ENCODE results near the gene SRF. TPM values are rescaled to one million over a fixed set of nuclear protein-coding genes. Genes with fewer than 3 reads are reported as not detected.
"Not testable (repeated sequence)": the region's sequence is repeated elsewhere in the genome, so short reads cannot be mapped to it uniquely, and the experiment has no call there.

Gene SRF
- total RNA-seq, 2 experiments from 2014 or later, result 34.4 to 36.0 TPM

GRCh38 chr6:43139973-43140372 lies 31.1 kb upstream of the SRF start:
- ATAC-seq (ENCODE audit: low read depth); DNase-seq; H3K9me3 Mint-ChIP-seq; POLR2A ChIA-PET; H3K27me3 Mint-ChIP-seq; H3K27ac Mint-ChIP-seq; H3K4me3 Mint-ChIP-seq; H3K36me3 Mint-ChIP-seq: not testable (repeated sequence)
- H3K4me1 Mint-ChIP-seq, result peaks cover 19% of the 10 kb centered on the region

GRCh38 chr6:43141644-43142043 lies 29.4 kb upstream of the SRF start:
- Mint-ChIP-seq H3K36me3 (no peaks in the 10 kb centered on the region), H3K4me1 (peaks cover 19% of the 10 kb centered on the region), H3K27me3 (peaks cover 2% of the 10 kb centered on the region), H3K9me3 (no peaks in the 10 kb centered on the region), H3K27ac (no peak overlapping the region), H3K4me3 (no peak overlapping the region)
- POLR2A ChIA-PET, result interaction anchor here (1.1 kb wide), 1 partner anchor 212 kb away, joined by 3 read pairs; the partner anchor contains the start of gene CNPY3
- ATAC-seq (ENCODE audit: low read depth), result no peak
- DNase-seq, result no peak

GRCh38 chr6:43142101-43142500 lies 29.0 kb upstream of the SRF start:
- POLR2A ChIA-PET, result interaction anchor here (1.1 kb wide), 1 partner anchor 213 kb away, joined by 3 read pairs; the partner anchor contains the start of gene CNPY3
- Mint-ChIP-seq H3K9me3 (no peaks in the 10 kb centered on the region), H3K4me3 (peak overlapping the region; percentile 57), H3K27ac (peak overlapping the region; percentile 93), H3K4me1 (peaks cover 19% of the 10 kb centered on the region), H3K36me3 (no peaks in the 10 kb centered on the region), H3K27me3 (peaks cover under 1% of the 10 kb centered on the region)
- ATAC-seq (ENCODE audit: low read depth) (peak; percentile 48), DNase-seq (peak; percentile 42)

- H3K27me3 Mint-ChIP-seq, result no peaks in the 10 kb centered on the region
- no peaks in the 10 kb centered on the region for H3K9me3 Mint-ChIP-seq
- peak; percentile 90 for ATAC-seq (ENCODE audit: low read depth)
- peak overlapping the region; percentile 93 for H3K27ac Mint-ChIP-seq
- peak overlapping the region; percentile 71 for H3K4me3 Mint-ChIP-seq
- peaks cover 23% of the 10 kb centered on the region for H3K4me1 Mint-ChIP-seq
- POLR2A ChIA-PET, result interaction anchor here (0.6 to 1.6 kb wide), 8 partner anchors 14 to 243 kb away, joined by 3 to 7 read pairs (median 3); partner anchors contain the start of genes CNPY3, DNPH1 and PPP2R5D
- DNase-seq, result peak; percentile 91
- H3K36me3 Mint-ChIP-seq, result no peaks in the 10 kb centered on the region
Measured at GRCh38 chr6:43143235-43144128, 27.6 kb upstream of the SRF start.

GRCh38 chr6:43144879-43145278 lies 26.2 kb upstream of the SRF start:
- no peaks in the 10 kb centered on the region for H3K27me3 Mint-ChIP-seq
- H3K4me1 Mint-ChIP-seq, result peaks cover 24% of the 10 kb centered on the region
- H3K4me3 Mint-ChIP-seq, result no peak overlapping the region
- ATAC-seq (ENCODE audit: low read depth), result no peak
- DNase-seq, result no peak
- no peaks in the 10 kb centered on the region for H3K9me3 Mint-ChIP-seq
- no peaks in the 10 kb centered on the region for H3K36me3 Mint-ChIP-seq
- no peak overlapping the region for H3K27ac Mint-ChIP-seq
- POLR2A ChIA-PET, result interaction anchor here (0.5 to 1.4 kb wide), 2 partner anchors 25 to 84 kb away, joined by 3 read pairs; partner anchors contain the start of gene DNPH1

GRCh38 chr6:43146261-43146660 lies 24.8 kb upstream of the SRF start:
- H3K36me3 Mint-ChIP-seq, result no peaks in the 10 kb centered on the region
- ATAC-seq (ENCODE audit: low read depth) (no peak), DNase-seq (no peak)
- no peak overlapping the region for H3K27ac Mint-ChIP-seq
- no peaks in the 10 kb centered on the region for H3K27me3 Mint-ChIP-seq
- no peak overlapping the region for H3K4me3 Mint-ChIP-seq
- POLR2A ChIA-PET, result no interaction called here
- H3K4me1 Mint-ChIP-seq, result peaks cover 22% of the 10 kb centered on the region
- H3K9me3 Mint-ChIP-seq, result no peaks in the 10 kb centered on the region

- ATAC-seq (ENCODE audit: low read depth) (no peak), DNase-seq (no peak)
- H3K4me1 Mint-ChIP-seq, result peaks cover 21% of the 10 kb centered on the region
- POLR2A ChIA-PET, result interaction anchor here (0.5 kb wide), 1 partner anchor 52 kb away, joined by 3 read pairs; no protein-coding TSS in a partner anchor
- H3K27me3 Mint-ChIP-seq, result no peaks in the 10 kb centered on the region
- no peak overlapping the region for H3K27ac Mint-ChIP-seq
- H3K4me3 Mint-ChIP-seq, result no peak overlapping the region
- H3K36me3 Mint-ChIP-seq, result no peaks in the 10 kb centered on the region
- H3K9me3 Mint-ChIP-seq, result no peaks in the 10 kb centered on the region
Measured at GRCh38 chr6:43146709-43147688, 24.1 kb upstream of the SRF start.

- Mint-ChIP-seq H3K36me3 (no peaks in the 10 kb centered on the region), H3K9me3 (no peaks in the 10 kb centered on the region), H3K4me1 (peaks cover 14% of the 10 kb centered on the region), H3K27me3 (no peaks in the 10 kb centered on the region), H3K4me3 (no peak overlapping the region), H3K27ac (peak overlapping the region; percentile 30)
- ATAC-seq (ENCODE audit: low read depth), result no peak
- DNase-seq, result no peak
- POLR2A ChIA-PET, result no interaction called here
Measured at GRCh38 chr6:43147691-43148477, 23.2 kb upstream of the SRF start.

GRCh38 chr6:43149265-43149664 lies 21.8 kb upstream of the SRF start:
- ATAC-seq (ENCODE audit: low read depth) (no peak), DNase-seq (no peak)
- POLR2A ChIA-PET, result no interaction called here
- Mint-ChIP-seq H3K4me1 (peaks cover 5% of the 10 kb centered on the region), H3K9me3 (no peaks in the 10 kb centered on the region), H3K27me3 (no peaks in the 10 kb centered on the region), H3K4me3 (no peak overlapping the region), H3K36me3 (no peaks in the 10 kb centered on the region), H3K27ac (no peak overlapping the region)

GRCh38 chr6:43150051-43150751 lies 20.9 kb upstream of the SRF start:
- no peaks in the 10 kb centered on the region for H3K27me3 Mint-ChIP-seq
- no peak overlapping the region for H3K27ac Mint-ChIP-seq
- DNase-seq, result no peak
- H3K4me3 Mint-ChIP-seq, result no peak overlapping the region
- POLR2A ChIA-PET, result no interaction called here
- no peaks in the 10 kb centered on the region for H3K9me3 Mint-ChIP-seq
- H3K4me1 Mint-ChIP-seq, result peaks cover 5% of the 10 kb centered on the region
- H3K36me3 Mint-ChIP-seq, result no peaks in the 10 kb centered on the region
- ATAC-seq (ENCODE audit: low read depth), result no peak

GRCh38 chr6:43159599-43159998 lies 11.5 kb upstream of the SRF start:
- POLR2A ChIA-PET, result no interaction called here
- H3K27ac Mint-ChIP-seq, result no peak overlapping the region
- no peak overlapping the region for H3K4me3 Mint-ChIP-seq
- no peaks in the 10 kb centered on the region for H3K4me1 Mint-ChIP-seq
- DNase-seq (no peak), ATAC-seq (ENCODE audit: low read depth) (no peak)
- H3K9me3 Mint-ChIP-seq, result no peaks in the 10 kb centered on the region
- no peaks in the 10 kb centered on the region for H3K36me3 Mint-ChIP-seq
- peaks cover 3% of the 10 kb centered on the region for H3K27me3 Mint-ChIP-seq

GRCh38 chr6:43163899-43164298 lies 7.2 kb upstream of the SRF start:
- H3K27ac Mint-ChIP-seq, result no peak overlapping the region
- peaks cover 3% of the 10 kb centered on the region for H3K27me3 Mint-ChIP-seq
- no peak for ATAC-seq (ENCODE audit: low read depth)
- H3K9me3 Mint-ChIP-seq, result no peaks in the 10 kb centered on the region
- H3K4me1 Mint-ChIP-seq, result no peaks in the 10 kb centered on the region
- no peak for DNase-seq
- POLR2A ChIA-PET, result interaction anchor here (0.7 kb wide), 1 partner anchor 234 kb away, joined by 3 read pairs; no protein-coding TSS in a partner anchor
- no peak overlapping the region for H3K4me3 Mint-ChIP-seq
- H3K36me3 Mint-ChIP-seq, result no peaks in the 10 kb centered on the region
